ENCODE data around the gene ITGB1BP1. TPM values are rescaled to one million over a fixed set of nuclear protein-coding genes. Genes with fewer than 3 reads are reported as not detected.

The ITGB1BP1 gene
- total RNA-seq, 1 experiment from 2014 or later, result 36.7 TPM

GRCh38 chr2:9384521-9384920 lies 38.8 kb downstream of the ITGB1BP1 start:
- H2AFZ ChIP-seq (ENCODE audit: low read length), result no peak overlapping the region
- no peaks in the 10 kb centered on the region for H3K36me3 ChIP-seq (ENCODE audit: insufficient read depth, low read length)
- H3K79me2 ChIP-seq (ENCODE audit: low read length), result no peaks in the 10 kb centered on the region
- no peaks in the 10 kb centered on the region for H3K9me2 ChIP-seq (replicated peaks; ENCODE audit: insufficient read depth, low read length)
- H3K9ac ChIP-seq (ENCODE audit: low read length), result no peak overlapping the region
- no peak overlapping the region for H3K4me3 ChIP-seq (ENCODE audit: low read length)
- H4K20me1 ChIP-seq (ENCODE audit: insufficient read depth, low read depth, low read length), result no peaks in the 10 kb centered on the region
- H3K27me3 ChIP-seq (ENCODE audit: low read length), result no peaks in the 10 kb centered on the region
- H3K9me3 ChIP-seq (ENCODE audit: low read length), result no peaks in the 10 kb centered on the region
- DNase-seq, result no peak
- H3K4me2 ChIP-seq (ENCODE audit: low read depth, low read length, poor library complexity, severe bottlenecking), result no peak overlapping the region
- H3K4me1 ChIP-seq (ENCODE audit: low read length), result no peaks in the 10 kb centered on the region
- H3K27ac ChIP-seq (ENCODE audit: low read length), result no peak overlapping the region

- Histone ChIP-seq H2AFZ (ENCODE audit: low read length) (no peak overlapping the region), H3K9me3 (ENCODE audit: low read length) (no peaks in the 10 kb centered on the region), H3K36me3 (ENCODE audit: insufficient read depth, low read length) (no peaks in the 10 kb centered on the region), H3K4me3 (ENCODE audit: low read length) (no peak overlapping the region), H3K4me2 (ENCODE audit: low read depth, low read length, poor library complexity, severe bottlenecking) (no peak overlapping the region), H3K9me2 (replicated peaks; ENCODE audit: insufficient read depth, low read length) (no peaks in the 10 kb centered on the region), H3K27ac (ENCODE audit: low read length) (no peak overlapping the region), H3K4me1 (ENCODE audit: low read length) (no peaks in the 10 kb centered on the region), H3K79me2 (ENCODE audit: low read length) (no peaks in the 10 kb centered on the region), H3K27me3 (ENCODE audit: low read length) (no peaks in the 10 kb centered on the region), H4K20me1 (ENCODE audit: insufficient read depth, low read depth, low read length) (no peaks in the 10 kb centered on the region), H3K9ac (ENCODE audit: low read length) (no peak overlapping the region)
- no peak for DNase-seq
Observed at GRCh38 chr2:9382604-9383235, 40.6 kb downstream of the ITGB1BP1 start.

GRCh38 chr2:9380702-9381628 lies 42.4 kb downstream of the ITGB1BP1 start:
- Histone ChIP-seq H3K79me2 (ENCODE audit: low read length) (no peaks in the 10 kb centered on the region), H3K27me3 (ENCODE audit: low read length) (no peaks in the 10 kb centered on the region), H3K9ac (ENCODE audit: low read length) (no peak overlapping the region), H3K36me3 (ENCODE audit: insufficient read depth, low read length) (no peaks in the 10 kb centered on the region), H3K9me3 (ENCODE audit: low read length) (no peaks in the 10 kb centered on the region), H3K4me2 (ENCODE audit: low read depth, low read length, poor library complexity, severe bottlenecking) (no peak overlapping the region), H3K27ac (ENCODE audit: low read length) (no peak overlapping the region), H2AFZ (ENCODE audit: low read length) (no peak overlapping the region), H3K9me2 (replicated peaks; ENCODE audit: insufficient read depth, low read length) (no peaks in the 10 kb centered on the region), H4K20me1 (ENCODE audit: insufficient read depth, low read depth, low read length) (no peaks in the 10 kb centered on the region), H3K4me3 (ENCODE audit: low read length) (no peak overlapping the region), H3K4me1 (ENCODE audit: low read length) (no peaks in the 10 kb centered on the region)
- no peak for DNase-seq

GRCh38 chr2:9379391-9379755 lies 44.0 kb downstream of the ITGB1BP1 start:
- no peaks in the 10 kb centered on the region for H3K27me3 ChIP-seq (ENCODE audit: low read length)
- H3K9me2 ChIP-seq (replicated peaks; ENCODE audit: insufficient read depth, low read length), result no peaks in the 10 kb centered on the region
- no peaks in the 10 kb centered on the region for H3K9me3 ChIP-seq (ENCODE audit: low read length)
- no peak for DNase-seq
- no peaks in the 10 kb centered on the region for H4K20me1 ChIP-seq (ENCODE audit: insufficient read depth, low read depth, low read length)
- no peak overlapping the region for H3K27ac ChIP-seq (ENCODE audit: low read length)
- H3K79me2 ChIP-seq (ENCODE audit: low read length), result no peaks in the 10 kb centered on the region
- H3K4me3 ChIP-seq (ENCODE audit: low read length), result no peak overlapping the region
- no peak overlapping the region for H2AFZ ChIP-seq (ENCODE audit: low read length)
- no peaks in the 10 kb centered on the region for H3K4me1 ChIP-seq (ENCODE audit: low read length)
- no peaks in the 10 kb centered on the region for H3K36me3 ChIP-seq (ENCODE audit: insufficient read depth, low read length)
- H3K9ac ChIP-seq (ENCODE audit: low read length), result no peak overlapping the region
- H3K4me2 ChIP-seq (ENCODE audit: low read depth, low read length, poor library complexity, severe bottlenecking), result no peak overlapping the region

GRCh38 chr2:9378433-9379390 lies 44.6 kb downstream of the ITGB1BP1 start:
- Histone ChIP-seq H3K4me3 (ENCODE audit: low read length) (no peak overlapping the region), H3K9me2 (replicated peaks; ENCODE audit: insufficient read depth, low read length) (no peaks in the 10 kb centered on the region), H3K4me2 (ENCODE audit: low read depth, low read length, poor library complexity, severe bottlenecking) (no peak overlapping the region), H2AFZ (ENCODE audit: low read length) (no peak overlapping the region), H3K79me2 (ENCODE audit: low read length) (no peaks in the 10 kb centered on the region), H4K20me1 (ENCODE audit: insufficient read depth, low read depth, low read length) (no peaks in the 10 kb centered on the region), H3K4me1 (ENCODE audit: low read length) (no peaks in the 10 kb centered on the region), H3K9ac (ENCODE audit: low read length) (no peak overlapping the region), H3K9me3 (ENCODE audit: low read length) (no peaks in the 10 kb centered on the region), H3K36me3 (ENCODE audit: insufficient read depth, low read length) (no peaks in the 10 kb centered on the region), H3K27ac (ENCODE audit: low read length) (no peak overlapping the region), H3K27me3 (ENCODE audit: low read length) (no peaks in the 10 kb centered on the region)
- DNase-seq, result no peak

GRCh38 chr2:9377461-9378097 lies 45.7 kb downstream of the ITGB1BP1 start:
- Histone ChIP-seq H3K36me3 (ENCODE audit: insufficient read depth, low read length) (no peaks in the 10 kb centered on the region), H2AFZ (ENCODE audit: low read length) (no peak overlapping the region), H3K4me3 (ENCODE audit: low read length) (no peak overlapping the region), H3K4me2 (ENCODE audit: low read depth, low read length, poor library complexity, severe bottlenecking) (no peak overlapping the region), H3K9me2 (replicated peaks; ENCODE audit: insufficient read depth, low read length) (no peaks in the 10 kb centered on the region), H3K79me2 (ENCODE audit: low read length) (no peaks in the 10 kb centered on the region), H3K9me3 (ENCODE audit: low read length) (no peaks in the 10 kb centered on the region), H3K9ac (ENCODE audit: low read length) (no peak overlapping the region), H3K4me1 (ENCODE audit: low read length) (peaks cover 8% of the 10 kb centered on the region), H3K27me3 (ENCODE audit: low read length) (no peaks in the 10 kb centered on the region), H4K20me1 (ENCODE audit: insufficient read depth, low read depth, low read length) (no peaks in the 10 kb centered on the region), H3K27ac (ENCODE audit: low read length) (no peak overlapping the region)
- DNase-seq, result no peak

- no peaks in the 10 kb centered on the region for H3K79me2 ChIP-seq (ENCODE audit: low read length)
- H3K27me3 ChIP-seq (ENCODE audit: low read length), result no peaks in the 10 kb centered on the region
- H3K9me3 ChIP-seq (ENCODE audit: low read length), result no peaks in the 10 kb centered on the region
- no peak overlapping the region for H3K9ac ChIP-seq (ENCODE audit: low read length)
- DNase-seq, result peak; percentile 60
- peaks cover 8% of the 10 kb centered on the region for H3K4me1 ChIP-seq (ENCODE audit: low read length)
- H4K20me1 ChIP-seq (ENCODE audit: insufficient read depth, low read depth, low read length), result no peaks in the 10 kb centered on the region
- no peak overlapping the region for H2AFZ ChIP-seq (ENCODE audit: low read length)
- H3K4me3 ChIP-seq (ENCODE audit: low read length), result no peak overlapping the region
- H3K27ac ChIP-seq (ENCODE audit: low read length), result no peak overlapping the region
- no peak overlapping the region for H3K4me2 ChIP-seq (ENCODE audit: low read depth, low read length, poor library complexity, severe bottlenecking)
- H3K36me3 ChIP-seq (ENCODE audit: insufficient read depth, low read length), result no peaks in the 10 kb centered on the region
- no peaks in the 10 kb centered on the region for H3K9me2 ChIP-seq (replicated peaks; ENCODE audit: insufficient read depth, low read length)
Observed at GRCh38 chr2:9375857-9376428, 47.4 kb downstream of the ITGB1BP1 start.
